ENCODE measurements around the gene PDAP1. TPM values are rescaled to one million over a fixed set of nuclear protein-coding genes. Genes with fewer than 3 reads are reported as not detected.
"Not testable (repeated sequence)": the region's sequence is repeated elsewhere in the genome, so short reads cannot be mapped to it uniquely, and the experiment has no call there.

Gene PDAP1
- polyA plus RNA-seq, 3 donors = 133 to 171 (median 146) TPM

DNA sequence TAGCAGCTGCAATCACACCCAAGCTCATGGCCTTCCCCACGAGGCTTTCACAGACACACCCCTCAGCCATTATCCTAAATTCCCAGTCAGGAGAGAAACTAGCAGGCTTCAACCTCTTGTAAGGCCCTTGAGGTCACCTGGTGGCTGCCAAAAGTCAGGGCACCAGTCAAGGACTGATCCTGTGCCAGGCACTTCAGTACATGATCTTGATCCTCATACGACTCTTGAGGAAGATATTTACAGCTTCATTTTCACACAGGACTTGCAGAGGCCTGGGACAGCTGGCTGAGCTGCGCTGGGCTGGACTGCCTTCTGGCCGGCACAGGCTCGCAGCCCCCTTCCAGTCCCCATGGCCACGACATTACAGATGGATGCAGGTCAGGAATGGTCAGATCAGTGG lies 8.8 kb downstream of the PDAP1 start:
- DNase-seq = no peak

DNA sequence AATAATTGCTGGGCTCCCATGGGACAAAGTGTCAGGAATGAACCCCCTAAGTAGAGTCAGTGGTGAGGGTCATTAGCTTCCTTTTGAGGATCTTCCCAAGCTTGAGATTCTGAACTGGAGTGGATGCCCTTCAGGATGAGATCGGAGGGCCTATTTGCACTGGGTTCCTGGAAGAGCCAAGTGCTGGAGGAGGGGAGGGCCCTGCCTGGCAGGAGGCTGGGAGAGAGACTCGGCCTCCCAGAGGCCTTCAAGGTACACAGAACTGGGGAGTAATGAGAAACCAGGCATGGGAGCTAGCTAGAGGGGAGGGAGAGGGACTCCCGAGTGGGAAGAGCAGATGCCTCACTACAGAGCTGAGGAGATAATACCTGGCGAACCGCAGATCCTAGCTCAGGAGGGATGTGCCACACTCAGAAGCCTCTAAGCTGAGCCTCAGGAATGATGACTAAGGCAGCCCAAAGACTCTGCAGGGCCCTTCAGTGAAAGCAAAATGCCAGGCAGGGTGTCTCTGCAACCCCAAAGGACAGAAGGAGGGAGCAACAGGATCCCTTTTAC lies 9.4 kb downstream of the PDAP1 start:
- no peak for DNase-seq

DNA sequence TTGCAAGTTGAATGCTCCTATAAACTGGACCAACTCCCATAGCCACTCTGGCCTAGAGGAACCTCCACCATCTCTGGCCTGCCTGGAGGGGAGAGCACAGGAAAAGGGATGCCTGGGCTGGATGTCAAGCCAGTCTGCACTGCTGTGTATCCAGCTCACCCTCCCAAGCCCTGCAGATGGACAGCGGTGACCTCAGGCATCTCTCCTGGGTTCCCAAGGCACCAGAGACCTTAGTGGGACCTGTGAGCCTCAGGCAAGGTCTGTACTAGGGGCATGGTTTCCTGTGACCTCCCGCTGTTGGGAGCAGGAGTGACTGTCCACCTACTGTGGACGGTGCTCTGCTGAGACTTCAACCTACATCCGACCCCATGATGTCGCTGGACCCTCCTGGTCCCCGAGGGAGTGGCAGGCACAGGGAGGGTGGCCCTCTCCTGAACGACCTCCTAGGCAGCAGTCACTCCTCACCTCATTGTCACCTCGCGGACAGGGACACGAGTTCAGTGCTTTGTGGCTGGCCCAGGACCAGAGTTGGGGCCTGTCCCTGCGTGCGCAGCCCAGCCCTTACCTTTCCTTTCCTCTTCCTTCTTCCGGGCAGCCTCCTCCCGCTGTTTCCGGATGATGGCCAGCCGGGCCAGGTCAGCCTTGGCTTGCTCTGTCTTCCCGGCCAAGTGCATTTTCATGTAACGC lies 11.0 kb downstream of the PDAP1 start:
- no peak for DNase-seq

DNA sequence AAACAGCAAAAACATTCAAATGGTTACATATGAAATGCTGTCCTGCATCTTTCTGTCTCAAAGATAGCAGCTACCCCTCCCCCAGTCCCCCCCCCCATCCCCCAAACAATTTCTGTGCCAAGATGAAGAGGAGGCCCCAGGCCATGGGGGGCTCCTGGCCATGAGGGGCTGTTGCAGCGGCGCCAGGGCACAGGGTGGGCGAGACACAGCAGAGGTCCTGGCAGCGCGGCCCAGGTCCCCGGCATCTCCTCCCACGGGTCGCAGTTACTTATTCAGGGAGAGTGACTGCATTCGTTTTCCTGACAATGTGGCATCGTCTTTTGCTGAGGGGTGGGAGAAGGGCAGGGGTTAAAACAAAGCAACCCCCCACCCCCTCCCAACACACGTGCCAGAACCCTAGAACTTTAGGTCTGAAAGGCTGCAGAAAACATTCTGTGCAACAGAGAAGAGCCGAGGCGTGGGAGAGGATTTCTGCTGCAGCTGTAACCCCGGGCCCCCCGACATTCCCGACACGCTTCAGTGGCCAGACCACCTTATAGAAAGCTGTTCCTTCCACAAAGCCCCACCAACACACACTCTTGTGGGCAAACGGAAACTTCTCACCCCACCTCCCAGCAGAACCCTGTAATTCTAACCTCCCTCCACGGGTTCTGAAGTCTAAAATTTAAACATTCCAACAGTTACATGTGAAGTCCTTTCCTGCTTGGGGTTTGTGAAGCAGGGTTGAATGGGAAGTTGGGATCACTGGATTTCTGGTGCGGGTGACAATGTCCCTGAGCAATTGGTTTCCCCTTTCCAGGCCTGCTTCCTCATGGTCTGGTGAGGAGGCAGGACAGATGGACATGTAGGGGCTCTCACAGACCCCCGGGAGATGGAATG lies 11.7 kb downstream of the PDAP1 start:
- no peak for DNase-seq

DNA sequence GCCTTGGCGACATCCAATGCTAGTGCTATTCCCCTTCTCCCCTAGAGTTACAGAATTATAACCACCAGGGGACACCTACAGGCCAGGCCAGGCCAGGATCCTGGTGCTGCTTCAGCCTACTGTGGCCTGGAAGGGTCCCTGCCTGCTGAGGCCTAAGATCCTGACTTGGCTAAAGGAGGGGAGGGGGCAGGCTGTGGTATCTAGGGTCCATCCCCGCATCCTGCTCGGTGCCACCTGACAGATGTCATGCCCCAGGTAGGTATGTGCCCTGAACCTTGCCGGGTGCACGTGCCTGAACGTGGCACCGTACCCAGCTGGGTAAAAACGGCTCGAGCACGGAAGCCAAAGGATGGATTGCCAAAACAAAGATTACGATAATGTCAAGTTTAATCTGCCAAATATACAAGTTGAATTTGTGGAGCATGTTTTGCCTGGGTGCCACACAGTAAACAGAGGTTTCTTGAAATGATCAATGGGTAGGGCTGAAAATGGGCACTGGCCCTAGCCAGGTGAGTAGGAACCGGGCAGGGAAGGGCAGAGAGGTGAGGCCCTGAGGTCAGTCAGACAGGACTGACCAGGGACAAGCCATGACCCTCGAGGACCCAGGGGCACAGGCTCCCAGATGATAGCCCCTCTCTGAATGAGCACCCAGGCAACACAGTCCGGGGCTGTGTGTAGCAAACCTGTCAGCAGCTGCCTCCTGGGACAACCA lies 12.6 kb downstream of the PDAP1 start:
- no peak for DNase-seq

DNA sequence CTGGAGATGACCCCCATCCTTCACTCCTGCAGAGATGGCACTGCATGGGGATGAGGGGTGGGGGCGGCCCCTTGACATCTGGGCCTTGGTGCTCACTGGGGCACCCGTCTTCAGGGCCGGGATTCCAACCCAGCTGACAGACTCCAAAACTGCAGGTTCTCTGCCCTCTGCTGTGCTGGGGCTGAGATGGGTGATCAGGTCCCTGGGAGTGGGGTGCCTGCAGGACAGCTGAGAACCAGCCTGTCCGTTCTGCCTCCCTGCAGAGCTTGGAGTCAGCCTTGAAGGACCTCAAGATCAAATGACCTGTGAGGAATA lies 14.3 kb downstream of the PDAP1 start:
- DNase-seq = no peak

DNA sequence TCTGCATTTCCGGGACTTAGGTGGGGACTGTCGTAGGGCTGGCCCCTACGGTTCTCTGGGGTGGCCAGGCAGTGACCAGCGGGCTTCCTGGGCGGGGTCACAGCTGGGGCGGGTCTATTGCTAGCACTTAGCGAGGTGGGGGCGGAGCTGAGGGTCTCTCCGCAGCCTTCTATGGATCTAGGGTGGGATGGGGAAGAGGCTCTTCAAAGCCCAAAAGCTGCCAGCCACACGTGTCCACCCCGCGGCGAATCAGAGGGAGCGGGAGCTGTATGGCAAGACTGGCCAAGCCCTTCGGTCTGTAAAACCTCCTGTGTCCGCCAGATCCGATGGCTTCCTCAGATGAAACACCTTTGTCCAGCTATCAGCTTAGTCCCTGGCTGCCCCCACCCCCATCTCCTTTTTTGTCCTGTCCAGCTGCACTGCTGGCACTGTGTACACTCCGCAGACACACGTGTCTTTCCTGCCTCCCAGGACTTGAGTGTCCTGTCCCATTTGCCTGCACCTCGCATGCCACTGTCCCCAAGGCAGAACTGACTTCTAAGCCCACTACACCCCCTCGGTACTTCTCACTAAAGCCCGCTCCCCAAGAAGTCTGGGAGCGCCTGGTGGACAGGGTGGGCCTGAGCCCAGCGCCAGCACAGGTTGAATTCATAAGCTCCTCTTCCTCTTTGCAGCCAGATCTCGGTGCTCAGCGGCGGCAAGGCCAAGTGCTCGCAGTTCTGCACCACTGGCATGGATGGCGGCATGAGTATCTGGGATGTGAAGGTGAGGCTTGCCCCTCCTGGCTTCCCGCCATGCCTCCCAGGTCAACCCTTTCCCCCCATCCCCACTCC lies 14.8 kb downstream of the PDAP1 start:
- no peak for DNase-seq

DNA sequence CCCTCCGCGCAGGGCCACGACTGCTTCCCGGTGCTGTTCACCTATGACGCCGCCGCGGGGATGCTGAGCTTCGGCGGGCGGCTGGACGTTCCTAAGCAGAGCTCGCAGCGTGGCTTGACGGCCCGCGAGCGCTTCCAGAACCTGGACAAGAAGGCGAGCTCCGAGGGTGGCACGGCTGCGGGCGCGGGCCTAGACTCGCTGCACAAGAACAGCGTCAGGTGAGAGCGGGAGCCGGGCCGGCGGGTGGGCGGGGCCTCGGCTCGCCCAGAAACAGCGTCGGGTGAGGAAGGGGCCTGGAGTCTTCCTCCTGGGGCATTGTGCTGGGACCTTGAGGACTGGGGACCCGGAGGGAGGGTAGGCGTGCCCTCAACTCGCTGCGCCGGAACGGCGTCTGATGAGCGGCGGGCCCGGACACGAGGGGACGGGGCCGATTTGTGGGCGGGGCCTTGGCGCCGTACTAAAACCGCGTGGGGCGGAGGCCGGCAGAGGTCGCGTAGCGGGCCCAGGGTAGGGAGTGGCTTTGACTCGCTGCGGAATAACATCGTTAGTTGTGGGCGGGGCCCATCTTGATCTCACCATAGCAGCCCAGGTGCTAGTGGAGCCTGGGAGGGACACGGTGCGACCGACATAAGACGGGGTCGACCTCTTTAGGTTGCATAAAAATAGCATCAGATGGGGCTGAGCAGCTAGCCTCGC lies 15.6 kb downstream of the PDAP1 start:
- DNase-seq = no peak

DNA sequence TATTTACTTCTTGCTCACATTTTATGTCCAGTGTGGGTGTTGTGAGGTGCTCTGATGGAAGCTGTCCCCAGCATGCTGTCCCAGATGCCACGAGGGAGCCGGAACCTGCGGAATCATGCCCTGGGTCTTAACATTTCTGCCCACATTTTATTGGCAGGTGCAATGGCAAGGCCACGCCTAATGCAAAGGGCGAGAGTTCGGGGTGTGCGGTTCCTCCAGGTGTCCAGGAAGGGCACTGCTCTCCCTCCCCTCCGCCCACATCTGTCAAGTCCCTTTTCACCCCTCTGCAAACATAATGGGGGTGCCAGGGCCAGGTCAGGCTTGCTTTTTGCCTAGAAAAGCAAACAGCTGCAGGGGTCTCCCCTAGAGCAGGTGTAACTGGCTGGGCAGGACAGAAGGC lies 16.4 kb downstream of the PDAP1 start:
- no peak for DNase-seq

DNA sequence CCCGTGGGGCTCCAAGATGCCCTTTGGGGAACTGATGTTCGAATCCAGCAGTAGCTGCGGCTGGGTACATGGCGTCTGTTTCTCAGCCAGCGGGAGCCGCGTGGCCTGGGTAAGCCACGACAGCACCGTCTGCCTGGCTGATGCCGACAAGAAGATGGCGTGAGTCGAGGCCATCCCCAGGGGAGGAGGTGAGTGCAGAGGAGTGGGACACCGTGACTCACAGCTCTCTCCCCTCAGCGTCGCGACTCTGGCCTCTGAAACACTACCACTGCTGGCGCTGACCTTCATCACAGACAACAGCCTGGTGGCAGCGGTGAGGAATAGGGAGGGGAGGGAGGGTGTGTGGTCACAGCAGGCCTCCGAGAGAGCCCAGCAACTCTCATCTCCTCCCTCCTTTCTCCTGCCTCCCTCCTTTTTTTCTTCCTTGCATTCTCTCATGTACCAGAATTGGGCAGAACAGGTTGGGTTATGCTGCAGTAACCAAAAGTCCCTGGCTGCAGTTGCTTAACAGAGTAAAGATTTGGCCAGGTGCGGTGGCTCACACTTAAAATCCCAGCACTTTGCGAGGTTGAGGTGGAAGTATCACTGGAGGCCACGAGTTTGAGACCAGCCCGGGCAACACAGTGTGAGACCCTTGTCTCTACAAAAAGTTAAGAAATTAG lies 17.3 kb downstream of the PDAP1 start:
- DNase-seq = no peak

DNA sequence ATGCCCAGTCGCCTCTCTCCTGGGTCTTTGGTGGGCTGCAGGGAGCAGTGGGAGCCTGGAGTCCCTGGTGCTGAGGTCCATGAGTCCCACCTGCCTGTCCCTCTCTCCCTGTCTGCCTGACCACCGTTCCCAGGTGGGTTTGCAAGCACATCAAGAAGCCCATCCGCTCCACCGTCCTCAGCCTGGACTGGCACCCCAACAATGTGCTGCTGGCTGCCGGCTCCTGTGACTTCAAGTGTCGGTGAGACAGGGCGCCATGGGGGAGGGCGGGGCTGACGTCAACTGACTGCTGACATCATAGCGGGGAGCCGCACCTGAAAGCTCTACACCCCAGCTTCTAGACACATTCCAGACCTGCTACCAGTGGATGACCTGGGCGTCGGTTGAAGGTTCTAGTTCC lies 18.6 kb downstream of the PDAP1 start:
- DNase-seq = no peak

DNA sequence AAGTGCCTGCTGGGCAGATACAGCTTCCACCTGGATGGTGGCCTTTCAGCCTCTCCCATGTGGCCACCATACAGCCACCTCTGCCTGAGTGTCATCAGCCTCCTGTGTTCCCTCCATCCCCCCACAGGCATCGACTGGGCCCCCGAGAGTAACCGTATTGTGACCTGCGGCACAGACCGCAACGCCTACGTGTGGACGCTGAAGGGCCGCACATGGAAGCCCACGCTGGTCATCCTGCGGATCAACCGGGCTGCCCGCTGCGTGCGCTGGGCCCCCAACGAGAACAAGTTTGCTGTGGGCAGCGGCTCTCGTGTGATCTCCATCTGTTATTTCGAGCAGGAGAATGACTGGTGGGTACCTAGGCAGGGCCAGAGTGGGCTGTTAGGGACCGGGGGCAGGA lies 20.5 kb downstream of the PDAP1 start:
- DNase-seq = no peak

DNA sequence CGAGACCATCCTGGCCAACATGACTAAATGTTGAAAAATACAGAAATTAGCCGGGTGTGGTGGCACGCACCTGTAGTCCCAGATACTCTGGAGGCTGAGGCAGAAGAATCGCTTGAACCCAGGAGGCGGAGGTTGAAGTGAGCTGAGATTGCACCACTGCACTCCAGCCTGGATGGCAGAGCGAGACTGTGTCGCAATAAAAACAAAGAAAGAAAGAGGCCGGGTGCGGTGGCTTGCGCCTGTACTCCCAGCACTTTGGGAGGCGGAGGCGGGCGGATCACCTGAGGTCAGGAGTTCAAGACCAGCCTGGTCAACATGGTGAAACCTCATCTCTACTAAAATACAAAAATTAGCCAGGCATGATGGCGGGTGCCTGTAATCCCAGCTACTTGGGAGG lies 21.2 kb downstream of the PDAP1 start:
- DNase-seq = not testable (repeated sequence)

DNA sequence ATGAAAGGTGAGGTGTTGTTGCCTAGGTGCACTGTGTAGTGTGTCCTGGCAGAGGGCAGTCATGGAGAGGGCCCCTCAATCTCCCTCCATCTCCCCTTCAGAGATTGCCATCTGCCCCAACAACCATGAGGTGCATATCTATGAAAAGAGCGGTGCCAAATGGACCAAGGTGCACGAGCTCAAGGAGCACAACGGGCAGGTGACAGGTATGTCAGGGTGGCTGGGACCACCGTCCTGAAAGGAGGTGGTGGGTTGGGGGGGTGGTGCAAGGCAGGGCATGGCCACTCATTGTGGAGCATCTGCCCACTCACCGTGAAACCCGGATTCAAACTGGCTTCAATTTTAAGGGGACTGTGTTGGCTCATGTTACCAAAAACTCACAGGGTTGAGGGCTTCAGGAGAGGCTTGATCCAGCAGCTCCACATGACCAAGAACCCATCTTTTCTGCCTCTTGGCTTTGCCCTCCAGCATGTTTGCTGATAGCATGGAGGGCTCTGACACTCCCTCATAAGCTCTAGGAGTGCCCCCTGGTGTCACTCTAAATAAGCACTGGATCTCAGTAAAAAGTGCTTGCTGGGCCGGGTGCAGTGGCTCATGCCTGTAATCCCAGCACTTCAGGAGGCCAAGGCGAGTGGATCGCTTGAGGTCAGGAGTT lies 21.7 kb downstream of the PDAP1 start:
- DNase-seq = no peak

DNA sequence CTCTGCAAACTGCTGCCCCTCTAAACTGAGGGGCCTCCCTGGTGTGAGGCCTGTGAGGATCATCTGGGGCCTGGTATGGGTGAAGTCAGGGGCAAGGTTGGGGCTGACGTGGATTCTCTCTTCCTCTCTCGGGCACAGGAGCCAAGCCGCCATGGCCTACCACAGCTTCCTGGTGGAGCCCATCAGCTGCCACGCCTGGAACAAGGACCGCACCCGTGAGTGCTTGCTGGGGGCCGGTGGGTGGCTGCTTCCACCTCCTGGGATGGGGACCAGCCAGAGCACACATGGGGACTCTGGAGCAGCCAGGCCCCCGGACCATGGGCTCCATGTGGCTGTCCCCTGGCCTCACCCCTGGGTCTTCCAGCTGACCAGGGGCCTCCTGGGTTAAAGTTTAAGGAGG lies 22.8 kb downstream of the PDAP1 start:
- DNase-seq = no peak

DNA sequence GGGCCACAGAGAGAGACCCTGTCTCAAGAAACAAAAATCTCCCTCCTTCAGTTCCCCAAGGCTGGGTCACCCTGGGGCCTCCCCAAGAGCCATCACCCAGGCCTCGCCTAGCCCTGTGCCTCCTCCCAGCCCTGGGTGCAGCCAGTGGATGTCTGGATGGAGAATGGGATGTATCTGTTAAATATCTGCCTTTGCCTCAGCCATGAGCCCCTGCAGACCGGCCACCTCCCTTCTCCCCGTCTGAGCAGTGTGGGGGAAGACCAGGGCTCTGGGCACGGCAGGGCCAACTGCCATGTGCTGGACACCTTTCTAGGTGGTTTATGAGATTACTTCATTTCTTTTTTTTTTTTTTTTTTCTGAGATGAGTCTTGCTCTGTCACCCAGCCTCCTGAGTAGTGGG lies 23.9 kb downstream of the PDAP1 start:
- no peak for DNase-seq

DNA sequence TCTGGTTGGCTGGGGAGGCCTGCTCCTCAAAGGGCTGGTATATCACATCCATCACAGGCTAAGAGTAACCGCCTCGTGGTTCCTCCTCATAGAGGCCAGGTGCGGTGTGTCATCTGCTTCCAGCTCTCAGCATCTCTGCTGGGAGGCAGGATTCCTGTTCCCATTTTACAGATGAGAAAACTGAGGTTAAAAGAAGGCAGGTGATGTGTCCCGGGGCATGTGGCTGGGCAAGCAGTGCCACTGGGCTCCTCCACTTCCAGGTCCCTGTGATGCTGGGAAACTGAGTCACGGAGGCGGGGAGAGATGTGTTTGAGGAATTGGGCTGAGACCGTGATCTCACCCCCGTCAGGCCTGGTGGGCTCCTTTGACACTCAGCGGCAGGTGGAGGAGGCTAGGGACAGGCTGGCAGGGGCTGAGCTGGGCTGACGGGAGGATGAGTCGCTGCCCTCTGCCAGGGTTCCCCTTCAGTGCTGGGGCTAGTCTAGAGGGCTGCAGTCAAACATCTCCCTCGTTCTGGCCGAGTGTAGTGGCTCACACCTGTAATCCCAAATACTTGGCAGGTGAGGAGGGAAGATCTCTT lies 24.5 kb downstream of the PDAP1 start:
- DNase-seq = no peak

DNA sequence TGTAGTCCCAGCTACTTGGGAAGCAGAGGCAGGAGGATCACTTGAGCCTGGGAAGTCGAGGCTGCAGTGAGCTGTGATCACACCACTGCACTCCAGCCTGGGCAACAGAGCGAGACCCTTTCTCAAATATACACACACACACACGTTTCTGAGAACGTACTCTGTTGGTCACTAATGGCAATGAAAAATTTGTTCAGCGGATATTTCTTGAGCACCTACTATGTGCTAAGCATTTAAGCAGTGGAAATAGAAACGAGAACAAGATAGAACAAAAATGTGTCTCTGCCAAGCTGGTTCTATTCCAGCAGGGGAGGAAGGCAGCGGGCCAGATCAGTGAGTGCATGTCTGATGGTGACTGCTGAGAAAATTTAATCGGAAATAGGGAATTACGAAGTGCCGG lies 25.2 kb downstream of the PDAP1 start:
- no peak for DNase-seq

DNA sequence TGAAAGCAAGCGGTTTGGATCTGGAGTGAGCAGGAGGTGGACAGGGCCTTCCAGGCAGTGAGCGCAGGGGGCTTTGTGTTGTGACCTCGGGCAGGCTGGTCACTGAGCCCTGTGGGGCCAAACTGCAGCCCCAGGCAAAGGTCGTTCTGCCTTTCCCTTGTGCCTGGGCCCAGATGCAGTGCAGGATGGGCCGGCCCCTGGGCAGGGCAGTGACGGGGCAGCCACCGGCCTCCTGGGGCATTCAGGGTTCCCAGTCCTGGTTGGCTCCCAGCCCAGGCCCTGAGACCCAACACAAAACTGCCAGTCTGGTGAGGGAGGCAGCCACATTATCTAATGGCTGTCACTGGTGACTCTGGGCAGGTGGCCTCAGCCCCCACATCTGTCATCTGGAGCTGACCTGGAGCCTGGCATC lies 26.7 kb downstream of the PDAP1 start:
- no peak for DNase-seq
